AG10803 (cell line): ENCODE measurements around the gene PLSCR3.

Experiments
- DNase-seq: peaks from one replicate; pipeline ENCODE4 v3.0.0; 2010; ENCODE audit warnings: low read depth
- H3K4me3 ChIP-seq: 2 replicates; pipeline ENCODE4 v1.5.1; 2011; ENCODE audit warnings: mild to moderate bottlenecking, low read length, control low read depth
- TF ChIP-seq, protein P1 (sequence below): conservative IDR thresholded peaks from 2 replicates; pipeline ENCODE4 v1.5.1; 2011; ENCODE audit warnings: mild to moderate bottlenecking, low read length, control low read depth, inconsistent platforms

Gene PLSCR3

DNA sequence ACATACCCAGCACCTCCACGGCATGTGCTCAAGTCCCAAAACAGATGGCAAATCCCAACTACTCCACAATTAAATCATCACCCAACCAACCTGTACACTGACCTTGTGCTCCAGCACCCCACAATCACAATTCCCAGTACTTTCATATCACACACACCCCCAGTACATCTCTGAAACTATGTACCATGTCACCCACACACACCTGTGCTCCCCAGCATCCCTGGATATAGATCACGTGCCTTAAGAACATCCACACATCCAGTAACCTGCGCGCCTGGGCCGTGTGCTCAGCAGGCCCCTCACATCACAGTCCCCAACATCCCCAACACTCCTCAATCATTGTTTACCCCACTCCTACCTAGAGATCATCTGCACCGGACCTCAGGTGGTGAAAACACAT, 15.4 kb upstream of the PLSCR3 start:
- TF ChIP-seq, protein P1, sequence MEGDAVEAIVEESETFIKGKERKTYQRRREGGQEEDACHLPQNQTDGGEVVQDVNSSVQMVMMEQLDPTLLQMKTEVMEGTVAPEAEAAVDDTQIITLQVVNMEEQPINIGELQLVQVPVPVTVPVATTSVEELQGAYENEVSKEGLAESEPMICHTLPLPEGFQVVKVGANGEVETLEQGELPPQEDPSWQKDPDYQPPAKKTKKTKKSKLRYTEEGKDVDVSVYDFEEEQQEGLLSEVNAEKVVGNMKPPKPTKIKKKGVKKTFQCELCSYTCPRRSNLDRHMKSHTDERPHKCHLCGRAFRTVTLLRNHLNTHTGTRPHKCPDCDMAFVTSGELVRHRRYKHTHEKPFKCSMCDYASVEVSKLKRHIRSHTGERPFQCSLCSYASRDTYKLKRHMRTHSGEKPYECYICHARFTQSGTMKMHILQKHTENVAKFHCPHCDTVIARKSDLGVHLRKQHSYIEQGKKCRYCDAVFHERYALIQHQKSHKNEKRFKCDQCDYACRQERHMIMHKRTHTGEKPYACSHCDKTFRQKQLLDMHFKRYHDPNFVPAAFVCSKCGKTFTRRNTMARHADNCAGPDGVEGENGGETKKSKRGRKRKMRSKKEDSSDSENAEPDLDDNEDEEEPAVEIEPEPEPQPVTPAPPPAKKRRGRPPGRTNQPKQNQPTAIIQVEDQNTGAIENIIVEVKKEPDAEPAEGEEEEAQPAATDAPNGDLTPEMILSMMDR: no peak
- H3K4me3 ChIP-seq: no peak overlapping the region
- DNase-seq: no peak

DNA sequence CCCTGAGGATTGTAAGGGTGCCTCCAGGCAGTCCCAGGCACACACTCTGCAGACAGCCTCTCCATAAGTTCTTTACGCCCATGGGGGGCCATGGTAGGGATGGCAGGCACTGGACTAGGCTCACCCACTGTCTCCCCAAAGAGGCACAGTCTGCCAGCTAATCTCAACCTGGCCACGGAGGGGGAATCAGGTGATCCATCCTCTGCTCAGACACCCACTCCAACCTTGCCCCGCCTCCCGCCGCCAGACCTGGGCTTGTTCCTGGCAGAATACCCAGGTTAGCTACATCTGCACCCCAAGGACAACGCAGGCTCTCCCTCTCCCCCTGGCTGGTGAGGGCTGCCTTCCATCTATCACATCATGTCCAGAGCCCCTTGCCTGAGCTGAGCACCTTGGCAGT, 14.5 kb upstream of the PLSCR3 start:
- H3K4me3 ChIP-seq: no peak overlapping the region
- no peak for DNase-seq
- TF ChIP-seq, protein P1: no peak

DNA sequence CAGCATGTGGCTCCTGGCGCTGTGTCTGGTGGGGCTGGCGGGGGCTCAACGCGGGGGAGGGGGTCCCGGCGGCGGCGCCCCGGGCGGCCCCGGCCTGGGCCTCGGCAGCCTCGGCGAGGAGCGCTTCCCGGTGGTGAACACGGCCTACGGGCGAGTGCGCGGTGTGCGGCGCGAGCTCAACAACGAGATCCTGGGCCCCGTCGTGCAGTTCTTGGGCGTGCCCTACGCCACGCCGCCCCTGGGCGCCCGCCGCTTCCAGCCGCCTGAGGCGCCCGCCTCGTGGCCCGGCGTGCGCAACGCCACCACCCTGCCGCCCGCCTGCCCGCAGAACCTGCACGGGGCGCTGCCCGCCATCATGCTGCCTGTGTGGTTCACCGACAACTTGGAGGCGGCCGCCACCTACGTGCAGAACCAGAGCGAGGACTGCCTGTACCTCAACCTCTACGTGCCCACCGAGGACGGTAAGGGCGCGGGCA, 14.0 kb upstream of the PLSCR3 start:
- H3K4me3 ChIP-seq: no peak overlapping the region
- TF ChIP-seq, protein P1: no peak
- DNase-seq: no peak

DNA sequence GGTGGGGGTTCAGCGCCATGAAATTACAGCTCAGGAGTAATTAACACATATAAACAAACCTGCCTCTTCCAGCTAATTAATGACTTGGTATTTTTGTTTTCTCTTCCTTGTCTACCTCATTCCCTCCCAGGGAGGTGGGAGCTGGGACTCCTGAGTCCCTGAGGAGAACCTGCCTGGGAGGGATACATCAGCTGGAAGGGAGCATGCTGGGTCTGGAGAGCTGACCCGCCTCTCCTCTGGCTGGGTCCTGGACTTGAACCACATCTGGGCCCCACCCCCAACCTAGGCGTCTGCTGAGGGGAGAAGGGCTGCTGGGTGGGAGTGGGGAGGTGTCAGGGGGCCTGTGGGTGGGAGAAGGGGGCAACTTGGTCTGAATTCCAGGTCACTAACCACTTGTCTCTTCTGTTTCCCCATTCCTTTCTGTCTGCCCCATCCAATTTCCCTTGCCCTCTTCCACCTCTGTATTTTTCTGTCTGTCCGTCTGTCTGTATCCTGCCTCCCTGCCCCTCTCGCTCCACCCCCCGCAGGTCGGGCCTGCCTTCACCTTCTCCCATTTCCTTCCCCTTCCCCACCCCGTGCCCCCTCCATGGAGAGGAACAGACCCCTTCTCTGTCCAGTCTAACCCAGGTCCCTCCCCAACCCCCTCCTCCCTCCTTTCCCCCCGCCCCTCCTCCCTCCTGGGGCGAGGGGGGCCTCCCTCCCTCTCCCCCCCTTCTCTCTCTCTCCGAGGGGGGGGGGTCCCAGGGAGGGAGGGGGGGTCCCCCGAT, 13.3 kb upstream of the PLSCR3 start, which contains the start of gene NLGN2:
TSS of gene NLGN2 (plus strand) at position 361 of the 767 bp plus-strand sequence. CDS start 411 bp downstream, outside the sequence.
- TF ChIP-seq, protein P1: no peak
- no peak for DNase-seq
- peak within 1 kb of the TSS; percentile 12; the same call in 1 of the 2 replicates for H3K4me3 ChIP-seq

DNA sequence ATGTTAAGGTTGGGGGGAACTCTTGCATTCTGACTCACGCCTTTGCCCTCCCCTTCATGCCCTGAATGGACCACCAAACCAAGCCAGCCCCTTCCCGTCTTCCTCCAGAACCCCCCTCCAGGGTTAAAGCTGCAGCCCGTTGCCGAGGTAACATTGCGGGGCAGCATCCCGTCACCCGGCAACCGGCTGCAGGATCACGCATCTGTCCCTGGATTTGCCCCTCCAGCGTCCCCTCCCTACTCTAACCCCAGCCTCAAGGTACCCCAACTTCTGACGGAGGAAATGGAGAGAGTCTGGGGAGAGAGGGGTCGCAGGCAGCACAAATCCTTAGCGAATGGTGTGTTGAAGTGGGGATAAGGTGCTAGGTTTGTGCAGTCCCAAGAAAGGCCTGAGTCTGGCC, 12.8 kb upstream of the PLSCR3 start:
- DNase-seq: no peak
- peak overlapping the region; percentile 12; the same call in 1 of the 2 replicates for H3K4me3 ChIP-seq
- TF ChIP-seq, protein P1: no peak

GRCh38 chr17:7406235-7406825, 12.0 kb upstream of the PLSCR3 start:
- no peak for DNase-seq
- H3K4me3 ChIP-seq: peak overlapping the region; percentile 80

More at GRCh38 chr17:7406235-7406825, 12.0 kb upstream of the PLSCR3 start:
- TF ChIP-seq, protein P1: no peak
